H9 (cell line): ENCODE measurements around the gene RET. TPM values are rescaled to one million over a fixed set of nuclear protein-coding genes. Genes with fewer than 3 reads are reported as not detected.

Source experiments
- DNase-seq: peaks from one replicate; pipeline ENCODE4 v3.0.0-alpha.2; 2017
- H2AFZ ChIP-seq: one replicate; pipeline ENCODE4 v1.6.1; 2013; ENCODE audit warnings: mild to moderate bottlenecking, low read length, control low read depth, moderate library complexity
- H2AK5ac ChIP-seq: 2 replicates; pipeline ENCODE4 v1.6.1; 2013; ENCODE audit warnings: low read length, control low read depth, mixed read lengths; ENCODE audit not compliant: insufficient read length
- H2BK120ac ChIP-seq: one replicate; pipeline ENCODE4 v1.6.1; 2013; ENCODE audit warnings: low read depth, mild to moderate bottlenecking, low read length, control low read depth, inconsistent platforms; ENCODE audit not compliant: poor library complexity, severe bottlenecking
- H2BK12ac ChIP-seq: 2 replicates; pipeline ENCODE4 v1.6.1; 2013; ENCODE audit warnings: low read length, control low read depth, mixed read lengths, low read depth; ENCODE audit not compliant: insufficient read length
- H2BK15ac ChIP-seq: 2 replicates; pipeline ENCODE4 v1.6.1; 2013; ENCODE audit warnings: low read depth, low read length, control low read depth
- H2BK20ac ChIP-seq: one replicate; pipeline ENCODE4 v1.6.1; 2013; ENCODE audit warnings: low read depth, mild to moderate bottlenecking, low read length, control low read depth, inconsistent platforms; ENCODE audit not compliant: poor library complexity, severe bottlenecking
- H2BK5ac ChIP-seq: 2 replicates; pipeline ENCODE4 v1.6.1; 2013; ENCODE audit warnings: low read length, control low read depth, mixed read lengths; ENCODE audit not compliant: insufficient read length
- H3K14ac ChIP-seq: 2 replicates; pipeline ENCODE4 v1.6.1; 2013; ENCODE audit warnings: low read length, control low read depth; ENCODE audit not compliant: insufficient read depth
- H3K18ac ChIP-seq: 2 replicates; pipeline ENCODE4 v1.6.1; 2013; ENCODE audit warnings: low read depth, mild to moderate bottlenecking, mixed read lengths, low read length, control low read depth; ENCODE audit not compliant: insufficient read length
- H3K23ac ChIP-seq: 2 replicates; pipeline ENCODE4 v1.6.1; 2013; ENCODE audit warnings: low read length, control low read depth, mixed read lengths, low read depth; ENCODE audit not compliant: insufficient read length
- H3K23me2 ChIP-seq: 2 replicates; pipeline ENCODE4 v1.6.1; 2013; ENCODE audit warnings: low read depth, mild to moderate bottlenecking, mixed read lengths, low read length, control low read depth; ENCODE audit not compliant: insufficient read length, poor library complexity, severe bottlenecking
- H3K27ac ChIP-seq: 2 replicates; pipeline ENCODE4 v1.5.1; 2013; ENCODE audit warnings: low read length, control low read depth, mixed read lengths, low read depth; ENCODE audit not compliant: insufficient read length
- H3K27me3 ChIP-seq: 2 replicates; pipeline ENCODE4 v1.6.1; 2013; ENCODE audit warnings: low read length, control low read depth, inconsistent platforms; ENCODE audit not compliant: insufficient read depth
- H3K4ac ChIP-seq: 2 replicates; pipeline ENCODE4 v1.6.1; 2013; ENCODE audit warnings: low read depth, mild to moderate bottlenecking, control low read depth, inconsistent platforms, low read length, moderate library complexity
- H3K4me1 ChIP-seq: 2 replicates; pipeline ENCODE4 v1.6.1; 2013; ENCODE audit warnings: low read length, control low read depth, inconsistent platforms; ENCODE audit not compliant: insufficient read depth
- H3K4me2 ChIP-seq: 2 replicates; pipeline ENCODE4 v1.6.1; 2013; ENCODE audit warnings: low read length, control low read depth, mixed read lengths; ENCODE audit not compliant: insufficient read length, insufficient read depth
- H3K56ac ChIP-seq: 2 replicates; pipeline ENCODE4 v1.6.1; 2013; ENCODE audit warnings: low read depth, mild to moderate bottlenecking, mixed read lengths, low read length, control low read depth; ENCODE audit not compliant: insufficient read length
- H3K79me1 ChIP-seq: 2 replicates; pipeline ENCODE4 v1.6.1; 2013; ENCODE audit warnings: low read depth, mild to moderate bottlenecking, moderate library complexity, low read length, control low read depth, inconsistent platforms; ENCODE audit not compliant: insufficient read depth, poor library complexity, severe bottlenecking
- H3K79me2 ChIP-seq: 2 replicates; pipeline ENCODE4 v1.6.1; 2013; ENCODE audit warnings: low read length, control low read depth, inconsistent platforms; ENCODE audit not compliant: insufficient read depth
- H3K9ac ChIP-seq: 2 replicates; pipeline ENCODE4 v1.6.1; 2013; ENCODE audit warnings: low read length, control low read depth, mixed read lengths; ENCODE audit not compliant: insufficient read length; ENCODE audit errors: extremely low read depth
- H3K9me3 ChIP-seq: one replicate; pipeline ENCODE4 v1.6.1; 2013; ENCODE audit warnings: low read depth, low read length, inconsistent platforms; ENCODE audit not compliant: control insufficient read depth
- H3T11ph ChIP-seq: one replicate; pipeline ENCODE4 v1.6.1; 2013; ENCODE audit warnings: mild to moderate bottlenecking, low read length, control low read depth, inconsistent platforms
- H4K20me1 ChIP-seq: one replicate; pipeline ENCODE4 v1.6.1; 2013; ENCODE audit not compliant: control insufficient read depth, insufficient read length, insufficient read depth
- H4K5ac ChIP-seq: 2 replicates; pipeline ENCODE4 v1.6.1; 2013; ENCODE audit warnings: low read depth, mild to moderate bottlenecking, mixed read lengths, low read length, control low read depth; ENCODE audit not compliant: insufficient read length
- H4K8ac ChIP-seq: replicated peaks from 2 replicates; pipeline ENCODE4 v1.6.1; 2013; ENCODE audit warnings: low read length, control low read depth, mixed read lengths, low read depth; ENCODE audit not compliant: insufficient read length
- H4K91ac ChIP-seq: 2 replicates; pipeline ENCODE4 v1.6.1; 2013; ENCODE audit warnings: low read depth, mild to moderate bottlenecking, moderate library complexity, mixed read lengths, low read length, control low read depth; ENCODE audit not compliant: insufficient read length
- H3K27ac Mint-ChIP-seq, 3 experiments: 2 replicates in 2 of 3; 3 replicates in 1 of 3; pipeline ENCODE4 v1.8.0; 2020 to 2021; ENCODE audit warnings: mixed read lengths in 3 of 3, mild to moderate bottlenecking in 1 of 3, moderate library complexity in 1 of 3
- H3K27me3 Mint-ChIP-seq: 2 replicates; pipeline ENCODE4 v1.8.0; 2021; ENCODE audit warnings: low read depth, mild to moderate bottlenecking, moderate library complexity, mixed read lengths
- H3K36me3 Mint-ChIP-seq, 3 experiments: 2 replicates in 2 of 3; 3 replicates in 1 of 3; pipeline ENCODE4 v1.8.0; 2020 to 2021; ENCODE audit warnings: low read depth in 3 of 3, mixed read lengths in 3 of 3; ENCODE audit not compliant: insufficient read depth in 1 of 3
- H3K4me1 Mint-ChIP-seq, 2 experiments: 2 replicates each; pipeline ENCODE4 v1.8.0; 2020; ENCODE audit warnings: mixed read lengths in 2 of 2
- H3K4me3 Mint-ChIP-seq, 2 experiments: 2 replicates in 1 of 2; 3 replicates in 1 of 2; pipeline ENCODE4 v1.8.0; 2020 to 2021; ENCODE audit warnings: mild to moderate bottlenecking in 2 of 2, mixed read lengths in 2 of 2, moderate library complexity in 1 of 2
- H3K9me3 Mint-ChIP-seq, 2 experiments: 2 replicates in 1 of 2; 3 replicates in 1 of 2; pipeline ENCODE4 v1.8.0; 2020; ENCODE audit warnings: mild to moderate bottlenecking in 2 of 2, mixed read lengths in 2 of 2, moderate library complexity in 1 of 2
- CTCF ChIP-seq: fragments of 200-600 bp; sonication (generic); conservative IDR thresholded peaks from 3 replicates; pipeline ENCODE4 v1.8.0; 2021; ENCODE audit warnings: antibody characterized with exemption, mild to moderate bottlenecking
- WGBS: extraction: QIAGEN DNeasy Blood & Tissue Kit; methylation state at CpG from one replicate; pipeline ENCODE4 v1.1.7; 2013; ENCODE audit warnings: missing lambda C conversion rate, low lambda C conversion rate, mixed read lengths; ENCODE audit not compliant: insufficient read length; ENCODE audit errors: extremely low coverage; 5-methylcytosine and 5-hydroxymethylcytosine counted together
- total RNA-seq: library from RNA; stranded (reverse); gene quantifications from 2 replicates; pipeline ENCODE4 v1.2.1, GENCODE V29; 2021

The RET gene
- total RNA-seq, 1 experiment from 2014 or later = 12.2 TPM

GRCh38 chr10:43059828-43060227 is 17.0 kb upstream of the RET start:
- no peaks in the 10 kb centered on the region for H3K79me2 ChIP-seq
- no peak overlapping the region for H2BK12ac ChIP-seq
- Mint-ChIP-seq H3K9me3 (peaks cover 0 to 3% of the 10 kb centered on the region in 2 experiments; a peak in 3 of 5 replicates), H3K4me3 (no peak overlapping the region), H3K36me3 (no peaks in the 10 kb centered on the region), H3K4me1 (peaks cover 8 to 11% of the 10 kb centered on the region in 2 experiments), H3K27ac (no peak overlapping the region; a peak in 1 of 7 replicates), H3K27me3 (peaks cover 16% of the 10 kb centered on the region)
- no peak overlapping the region for H2AFZ ChIP-seq
- H2BK120ac ChIP-seq = no peak overlapping the region
- H2BK20ac ChIP-seq = no peak overlapping the region
- H2AK5ac ChIP-seq = no peak overlapping the region
- no CpG with 5 or more reads among the region's 7 CpGs for WGBS
- H4K91ac ChIP-seq = no peak overlapping the region
- no peak overlapping the region for H4K8ac ChIP-seq
- no peak overlapping the region for H3K4ac ChIP-seq
- no peaks in the 10 kb centered on the region for H3K9me3 ChIP-seq
- no peak overlapping the region for H2BK5ac ChIP-seq
- H3K4me2 ChIP-seq = no peak overlapping the region
- TF ChIP-seq CTCF = no peak
- H3K79me1 ChIP-seq = no peaks in the 10 kb centered on the region
- no peak overlapping the region for H3K18ac ChIP-seq
- no peak for DNase-seq
- no peak overlapping the region for H3K27ac ChIP-seq
- no peaks in the 10 kb centered on the region for H4K20me1 ChIP-seq
- H4K5ac ChIP-seq = no peak overlapping the region
- no peaks in the 10 kb centered on the region for H3K23me2 ChIP-seq
- H3T11ph ChIP-seq = no peak overlapping the region
- no peaks in the 10 kb centered on the region for H3K27me3 ChIP-seq
- H3K14ac ChIP-seq = no peak overlapping the region
- H2BK15ac ChIP-seq = no peak overlapping the region
- H3K9ac ChIP-seq = no peak overlapping the region
- no peak overlapping the region for H3K56ac ChIP-seq
- no peak overlapping the region for H3K23ac ChIP-seq
- H3K4me1 ChIP-seq = no peaks in the 10 kb centered on the region
